Caco-2 (cell line): Measurements from ENCODE around the gene ENPP7. TPM values are rescaled to one million over a fixed set of nuclear protein-coding genes. Genes with fewer than 3 reads are reported as not detected.

Source experiments
- BruUV-seq: library from RNA; stranded (reverse); fragments of 400-500 nt; replicated peaks from 2 replicates; lab custom pipeline; 2021; lab: Mats Ljungman, UMichigan
- CTCF ChIA-PET: fragments of 300-600 bp; sonication (Branson Sonifier 250); formaldehyde crosslinking; loops from one replicate; lab custom pipeline; 2022; ENCODE audit warnings: antibody characterized with exemption; lab: Charles Lee
- POLR2A ChIA-PET: fragments of 300-600 bp; sonication (Branson Sonifier 250); formaldehyde crosslinking; loops from one replicate; lab custom pipeline; 2022; ENCODE audit warnings: antibody characterized with exemption; lab: Charles Lee
- DNase-seq, 2 experiments: peaks; one replicate each; pipeline versions ENCODE4 v3.0.0 to v3.0.0-alpha.2; 2020 to 2022
- H3K27me3 ChIP-seq: replicated peaks from 2 replicates; pipeline ENCODE4 v1.6.0; 2011; ENCODE audit warnings: low read length; ENCODE audit not compliant: control insufficient read depth, insufficient read depth
- H3K36me3 ChIP-seq: 2 replicates; pipeline ENCODE4 v1.5.1; 2011; ENCODE audit warnings: low read length; ENCODE audit not compliant: control insufficient read depth, insufficient read depth
- H3K4me1 ChIP-seq: fragments of 250-450 bp; sonication (Bioruptor Pico); 2 replicates; pipeline ENCODE4 v1.5.1; 2020; ENCODE audit warnings: mild to moderate bottlenecking
- H3K4me3 ChIP-seq: 2 replicates; pipeline ENCODE4 v1.5.1; 2011; ENCODE audit warnings: low read depth, mild to moderate bottlenecking, control low read depth, low read length
- H3K9me3 ChIP-seq: fragments of 250-450 bp; sonication (Bioruptor Pico); 2 replicates; pipeline ENCODE4 v1.5.1; 2020; ENCODE audit warnings: mild to moderate bottlenecking, moderate library complexity
- H3K27ac Mint-ChIP-seq: one replicate; pipeline ENCODE4 v1.8.0; 2022; ENCODE audit warnings: mixed read lengths; ENCODE audit not compliant: unreplicated experiment
- H3K27me3 Mint-ChIP-seq: one replicate; pipeline ENCODE4 v1.8.0; 2022; ENCODE audit warnings: mixed read lengths; ENCODE audit not compliant: insufficient read depth, unreplicated experiment
- H3K36me3 Mint-ChIP-seq: one replicate; pipeline ENCODE4 v1.8.0; 2022; ENCODE audit warnings: mild to moderate bottlenecking, mixed read lengths; ENCODE audit not compliant: insufficient read depth, unreplicated experiment
- H3K4me1 Mint-ChIP-seq: one replicate; pipeline ENCODE4 v1.8.0; 2022; ENCODE audit warnings: low read depth, mixed read lengths; ENCODE audit not compliant: unreplicated experiment
- H3K4me3 Mint-ChIP-seq: one replicate; pipeline ENCODE4 v1.8.0; 2022; ENCODE audit warnings: mild to moderate bottlenecking, moderate library complexity, mixed read lengths; ENCODE audit not compliant: unreplicated experiment
- H3K9me3 Mint-ChIP-seq: one replicate; pipeline ENCODE4 v1.8.0; 2022; ENCODE audit warnings: mixed read lengths; ENCODE audit not compliant: unreplicated experiment
- intact Hi-C: fragments of 100-400 bp; cut with micrococcal nuclease; formaldehyde crosslinking; loops from one replicate; pipeline ENCODE4 v1.10.0; 2022; ENCODE audit not compliant: unreplicated experiment
- total RNA-seq: library from RNA; stranded (reverse); gene quantifications from 2 replicates; pipeline ENCODE4 v1.2.3, GENCODE V29; 2022
- TF ChIP-seq, protein P1 (sequence below), 2 experiments: fragments of 200-600 bp in 1 of 2; IDR thresholded peaks; 1 replicate in 1 of 2; 2 replicates in 1 of 2; pipeline versions ENCODE4 v1.5.1 to v1.8.0; 2011 to 2022; ENCODE audit warnings: antibody characterized with exemption in 1 of 2, control low read depth in 1 of 2, inconsistent platforms in 1 of 2, low read depth in 1 of 2, low read length in 1 of 2, mild to moderate bottlenecking in 1 of 2, moderate library complexity in 1 of 2; ENCODE audit not compliant: insufficient read depth in 1 of 2, severe bottlenecking in 1 of 2, unreplicated experiment in 1 of 2

ENPP7 gene
- total RNA-seq, 1 experiment from 2014 or later = 0.34 TPM

GRCh38 chr17:79732254-79732653 is 1.5 kb downstream of the ENPP7 start:
- DNase-seq = no peak
- Mint-ChIP-seq H3K27me3 (no peaks in the 10 kb centered on the region), H3K36me3 (no peaks in the 10 kb centered on the region), H3K4me1 (peaks cover 12% of the 10 kb centered on the region), H3K9me3 (no peaks in the 10 kb centered on the region), H3K27ac (no peak overlapping the region), H3K4me3 (no peak overlapping the region)
- no peaks in the 10 kb centered on the region for H3K36me3 ChIP-seq
- H3K27me3 ChIP-seq = no peaks in the 10 kb centered on the region
- H3K4me1 ChIP-seq = peaks cover 4% of the 10 kb centered on the region; the same call in 1 of the 2 replicates
- TF ChIP-seq, protein P1, sequence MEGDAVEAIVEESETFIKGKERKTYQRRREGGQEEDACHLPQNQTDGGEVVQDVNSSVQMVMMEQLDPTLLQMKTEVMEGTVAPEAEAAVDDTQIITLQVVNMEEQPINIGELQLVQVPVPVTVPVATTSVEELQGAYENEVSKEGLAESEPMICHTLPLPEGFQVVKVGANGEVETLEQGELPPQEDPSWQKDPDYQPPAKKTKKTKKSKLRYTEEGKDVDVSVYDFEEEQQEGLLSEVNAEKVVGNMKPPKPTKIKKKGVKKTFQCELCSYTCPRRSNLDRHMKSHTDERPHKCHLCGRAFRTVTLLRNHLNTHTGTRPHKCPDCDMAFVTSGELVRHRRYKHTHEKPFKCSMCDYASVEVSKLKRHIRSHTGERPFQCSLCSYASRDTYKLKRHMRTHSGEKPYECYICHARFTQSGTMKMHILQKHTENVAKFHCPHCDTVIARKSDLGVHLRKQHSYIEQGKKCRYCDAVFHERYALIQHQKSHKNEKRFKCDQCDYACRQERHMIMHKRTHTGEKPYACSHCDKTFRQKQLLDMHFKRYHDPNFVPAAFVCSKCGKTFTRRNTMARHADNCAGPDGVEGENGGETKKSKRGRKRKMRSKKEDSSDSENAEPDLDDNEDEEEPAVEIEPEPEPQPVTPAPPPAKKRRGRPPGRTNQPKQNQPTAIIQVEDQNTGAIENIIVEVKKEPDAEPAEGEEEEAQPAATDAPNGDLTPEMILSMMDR (IDR thresholded peaks at IDR 0.05; ENCODE audit: insufficient read depth in 1 of 2, low read depth in 1 of 2, low read length in 1 of 2, severe bottlenecking in 1 of 2, unreplicated experiment in 1 of 2) = no peak
- ChIA-PET CTCF (interaction anchor here (0.6 to 1.4 kb wide), 3 partner anchors 10 to 43 kb away, joined by 4 to 11 read pairs (median 5); no protein-coding TSS in a partner anchor), POLR2A (no interaction called here)
- no peaks in the 10 kb centered on the region for H3K9me3 ChIP-seq
- BruUV-seq = no TSS peak
- H3K4me3 ChIP-seq = no peak overlapping the region
- intact Hi-C loops = no loop called here

- Mint-ChIP-seq H3K9me3 (no peaks in the 10 kb centered on the region), H3K4me3 (no peak overlapping the region), H3K27me3 (no peaks in the 10 kb centered on the region), H3K4me1 (peaks cover 12% of the 10 kb centered on the region), H3K27ac (no peak overlapping the region), H3K36me3 (no peaks in the 10 kb centered on the region)
- DNase-seq = no peak
- no peak overlapping the region for H3K4me3 ChIP-seq
- no peaks in the 10 kb centered on the region for H3K27me3 ChIP-seq
- ChIA-PET CTCF (interaction anchor here (1.4 kb wide), 2 partner anchors 9 to 10 kb away, joined by 4 to 11 read pairs; no protein-coding TSS in a partner anchor), POLR2A (no interaction called here)
- TF ChIP-seq, protein P1 (IDR thresholded peaks at IDR 0.05; ENCODE audit: insufficient read depth in 1 of 2, low read depth in 1 of 2, low read length in 1 of 2, severe bottlenecking in 1 of 2, unreplicated experiment in 1 of 2) = no peak
- no TSS peak for BruUV-seq
- intact Hi-C loops = no loop called here
- H3K36me3 ChIP-seq = no peaks in the 10 kb centered on the region
- H3K9me3 ChIP-seq = no peaks in the 10 kb centered on the region
- peaks cover 4% of the 10 kb centered on the region; the same call in 1 of the 2 replicates for H3K4me1 ChIP-seq
Measured at GRCh38 chr17:79732804-79733691, 2.3 kb downstream of the ENPP7 start.

GRCh38 chr17:79733692-79734070 is 2.9 kb downstream of the ENPP7 start:
- H3K27me3 ChIP-seq = no peaks in the 10 kb centered on the region
- ChIA-PET CTCF (interaction anchor here (0.6 to 1.4 kb wide), 2 partner anchors 8 kb away, joined by 3 to 11 read pairs; no protein-coding TSS in a partner anchor), POLR2A (no interaction called here)
- BruUV-seq = no TSS peak
- H3K4me3 ChIP-seq = no peak overlapping the region
- H3K9me3 Mint-ChIP-seq = no peaks in the 10 kb centered on the region
- H3K4me1 Mint-ChIP-seq = peaks cover 14% of the 10 kb centered on the region
- H3K4me1 ChIP-seq = peaks cover 4% of the 10 kb centered on the region; the same call in 1 of the 2 replicates
- intact Hi-C loops = no loop called here
- H3K36me3 Mint-ChIP-seq = no peaks in the 10 kb centered on the region
- no peak overlapping the region for H3K27ac Mint-ChIP-seq
- no peaks in the 10 kb centered on the region for H3K9me3 ChIP-seq
- TF ChIP-seq, protein P1 (IDR thresholded peaks at IDR 0.05; ENCODE audit: insufficient read depth in 1 of 2, low read depth in 1 of 2, low read length in 1 of 2, severe bottlenecking in 1 of 2, unreplicated experiment in 1 of 2) = no peak
- DNase-seq = no peak
- no peak overlapping the region for H3K4me3 Mint-ChIP-seq
- no peaks in the 10 kb centered on the region for H3K27me3 Mint-ChIP-seq
- H3K36me3 ChIP-seq = no peaks in the 10 kb centered on the region
